A673 (cell line): ENCODE measurements around the gene MED12L.

Source experiments
- EZH2 ChIP-seq: fragments of 200-600 bp; sonication (generic); IDR thresholded peaks from 2 replicates; pipeline ENCODE4 v1.6.1; 2017; ENCODE audit warnings: borderline replicate concordance, low read depth, mild to moderate bottlenecking, mixed read lengths, antibody characterized with exemption, low read length; ENCODE audit not compliant: poor library complexity, severe bottlenecking
- TF ChIP-seq, protein P1 (sequence below): fragments of 300-800, 200-600 bp; sonication (generic); conservative IDR thresholded peaks from 2 replicates; pipeline ENCODE4 v1.5.1; 2017; ENCODE audit warnings: low read depth, mild to moderate bottlenecking, antibody characterized with exemption, low read length, moderate library complexity, mixed read lengths

DNA sequence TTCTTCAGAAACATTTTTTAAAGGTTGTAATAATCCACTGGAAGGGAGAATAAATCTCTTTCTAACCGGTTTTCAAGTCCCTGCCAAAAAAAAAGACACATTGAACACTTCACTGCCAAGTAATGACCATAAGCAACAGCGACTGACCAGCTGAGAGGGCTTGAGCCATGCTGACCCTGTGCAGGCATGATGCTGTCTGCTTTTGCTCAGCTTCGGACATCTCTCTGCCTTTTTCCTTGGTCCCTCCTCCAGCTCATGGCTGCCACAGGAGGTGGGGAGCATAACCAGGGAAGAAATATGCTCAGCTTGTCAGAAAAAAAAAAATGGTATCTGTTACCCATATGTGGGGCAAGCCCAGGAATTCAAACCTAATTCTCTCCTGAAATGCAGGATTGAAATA lies 373.9 kb downstream of the MED12L start:
- TF ChIP-seq, protein P1, sequence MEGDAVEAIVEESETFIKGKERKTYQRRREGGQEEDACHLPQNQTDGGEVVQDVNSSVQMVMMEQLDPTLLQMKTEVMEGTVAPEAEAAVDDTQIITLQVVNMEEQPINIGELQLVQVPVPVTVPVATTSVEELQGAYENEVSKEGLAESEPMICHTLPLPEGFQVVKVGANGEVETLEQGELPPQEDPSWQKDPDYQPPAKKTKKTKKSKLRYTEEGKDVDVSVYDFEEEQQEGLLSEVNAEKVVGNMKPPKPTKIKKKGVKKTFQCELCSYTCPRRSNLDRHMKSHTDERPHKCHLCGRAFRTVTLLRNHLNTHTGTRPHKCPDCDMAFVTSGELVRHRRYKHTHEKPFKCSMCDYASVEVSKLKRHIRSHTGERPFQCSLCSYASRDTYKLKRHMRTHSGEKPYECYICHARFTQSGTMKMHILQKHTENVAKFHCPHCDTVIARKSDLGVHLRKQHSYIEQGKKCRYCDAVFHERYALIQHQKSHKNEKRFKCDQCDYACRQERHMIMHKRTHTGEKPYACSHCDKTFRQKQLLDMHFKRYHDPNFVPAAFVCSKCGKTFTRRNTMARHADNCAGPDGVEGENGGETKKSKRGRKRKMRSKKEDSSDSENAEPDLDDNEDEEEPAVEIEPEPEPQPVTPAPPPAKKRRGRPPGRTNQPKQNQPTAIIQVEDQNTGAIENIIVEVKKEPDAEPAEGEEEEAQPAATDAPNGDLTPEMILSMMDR = no peak
- no peak for TF ChIP-seq EZH2
